GM12878 (cell line): ENCODE data around the gene RAB28. TPM values are rescaled to one million over a fixed set of nuclear protein-coding genes. Genes with fewer than 3 reads are reported as not detected.

ENCODE experiments used
- ATAC-seq: fragments of 200-7000 bp; cut with Tn5 transposase; 3 replicates; pipeline ENCODE4 v1.9.1; 2020; ENCODE audit warnings: mild to moderate bottlenecking, moderate library complexity
- BruUV-seq: library from RNA; stranded (reverse); fragments of 400-500 nt; replicated peaks from 2 replicates; lab custom pipeline; 2021; lab: Mats Ljungman, UMichigan
- CTCF ChIA-PET: fragments of 300-600 bp; sonication (Branson Sonifier 250); formaldehyde crosslinking; extraction: SDS; loops from one replicate; lab custom pipeline; 2021; ENCODE audit warnings: inconsistent platforms; lab: Yijun Ruan, JAX
- POLR2A ChIA-PET: fragments of 350-600 bp; formaldehyde crosslinking; extraction: SDS; loops from one replicate; lab custom pipeline; 2021; ENCODE audit warnings: inconsistent platforms; lab: Charles Lee
- RAD21 ChIA-PET: fragments of 300-600 bp; sonication (Branson Sonifier 250); formaldehyde crosslinking; loops from one replicate; lab custom pipeline; 2023; ENCODE audit warnings: antibody characterized with exemption; ENCODE audit not compliant: unreplicated experiment; lab: Charles Lee
- SMC1A ChIA-PET: fragments of 300-600 bp; sonication (Branson Sonifier 250); formaldehyde crosslinking; loops from one replicate; lab custom pipeline; 2023; ENCODE audit not compliant: unreplicated experiment, uncharacterized antibody; lab: Charles Lee
- DNase-seq: peaks from one replicate; pipeline ENCODE4 v3.0.0-alpha.2; 2011; ENCODE audit warnings: low read depth, low spot score
- FAIRE-seq: peaks from 3 replicates; lab custom pipeline; 2011; peaks lifted over from hg19 to GRCh38; lab: Jason Lieb, UNC
- H2AFZ ChIP-seq: 2 replicates; pipeline ENCODE4 v1.6.0; 2011; ENCODE audit warnings: low read depth, low read length, control low read depth; ENCODE audit not compliant: control insufficient read depth
- H3K27ac ChIP-seq: 2 replicates; pipeline ENCODE4 v1.5.1; 2011; ENCODE audit warnings: control low read depth; ENCODE audit not compliant: control insufficient read depth, insufficient read depth
- H3K27me3 ChIP-seq, 2 experiments: replicated peaks in 1 of 2; 2 replicates each; pipeline versions ENCODE4 v1.6.0 to v1.6.1; 2011; ENCODE audit warnings: low read length in 1 of 2; ENCODE audit not compliant: control insufficient read depth in 2 of 2, insufficient read depth in 2 of 2
- H3K36me3 ChIP-seq, 2 experiments: 2 replicates each; pipeline ENCODE4 v1.5.1; 2011; ENCODE audit warnings: low read length in 1 of 2; ENCODE audit not compliant: control insufficient read depth in 2 of 2, insufficient read depth in 2 of 2
- H3K4me1 ChIP-seq: 2 replicates; pipeline ENCODE4 v1.6.1; 2011; ENCODE audit warnings: mild to moderate bottlenecking, low read length, moderate library complexity, mixed read lengths; ENCODE audit not compliant: control insufficient read depth, insufficient read depth
- H3K4me2 ChIP-seq: 2 replicates; pipeline ENCODE4 v1.6.0; 2011; ENCODE audit warnings: control low read depth; ENCODE audit not compliant: control insufficient read depth, insufficient read depth
- H3K4me3 ChIP-seq: fragments of 200-600 bp; sonication (generic); 2 replicates; pipeline ENCODE4 v1.5.1; 2016
- H3K79me2 ChIP-seq: 2 replicates; pipeline ENCODE4 v1.6.0; 2011; ENCODE audit warnings: low read length; ENCODE audit not compliant: control insufficient read depth, insufficient read depth
- H3K9ac ChIP-seq: 2 replicates; pipeline ENCODE4 v1.8.0; 2011; ENCODE audit warnings: low read length, control low read depth, mixed read lengths; ENCODE audit not compliant: control insufficient read depth, insufficient read depth
- H3K9me3 ChIP-seq: replicated peaks from 3 replicates; pipeline ENCODE4 v1.5.1; 2011; ENCODE audit warnings: mild to moderate bottlenecking, low read length; ENCODE audit not compliant: control insufficient read depth, insufficient read depth
- H4K20me1 ChIP-seq: 2 replicates; pipeline ENCODE4 v1.6.0; 2011; ENCODE audit not compliant: control insufficient read depth, insufficient read depth
- BRCA1 ChIP-seq: IDR thresholded peaks from 2 replicates; pipeline ENCODE4 v1.6.1; 2011; ENCODE audit warnings: low read depth, low read length, improper control_type of control experiment
- CHD2 ChIP-seq: IDR thresholded peaks from 2 replicates; pipeline ENCODE4 v1.6.1; 2011; ENCODE audit warnings: low read depth, low read length, improper control_type of control experiment, borderline replicate concordance
- ETV6 ChIP-seq, 2 experiments: fragments of 450-650 bp in 1 of 2; IDR thresholded peaks in 1 of 2; conservative IDR thresholded peaks in 1 of 2; 2 replicates each; pipeline ENCODE4 v1.6.1; 2014; ENCODE audit warnings: antibody characterized with exemption in 1 of 2, borderline replicate concordance in 1 of 2, low read depth in 1 of 2, mild to moderate bottlenecking in 1 of 2, moderate library complexity in 1 of 2
- PAX8 ChIP-seq: fragments of 450-650 bp; IDR thresholded peaks from 2 replicates; pipeline ENCODE4 v1.6.1; 2017; ENCODE audit warnings: mild to moderate bottlenecking, moderate library complexity
- SMARCA5 ChIP-seq: fragments of 450-650 bp; IDR thresholded peaks from 2 replicates; pipeline ENCODE4 v1.6.1; 2017; ENCODE audit warnings: mild to moderate bottlenecking
- WRNIP1 ChIP-seq: IDR thresholded peaks from 2 replicates; pipeline ENCODE4 v1.6.1; 2011; ENCODE audit warnings: low read depth, low read length, improper control_type of control experiment, borderline replicate concordance
- in situ Hi-C: fragments of 300-500 bp; cut with MboI; formaldehyde crosslinking; loops from 9 replicates; pipeline ENCODE4 v1.14.3; 2018; ENCODE audit warnings: mixed read lengths
- intact Hi-C: fragments of 100-400 bp; cut with micrococcal nuclease; formaldehyde crosslinking; loops from one replicate; pipeline ENCODE4 v1.14.2; 2022; ENCODE audit not compliant: unreplicated experiment
- polyA plus RNA-seq, 11 experiments: library from polyadenylated mRNA; depleted of rRNA in 4 of 11; unstranded in 6 of 11; stranded (reverse) in 5 of 11; fragments of >200 nt; fragmentation: Nextera tagmentation in 4 of 11; fragmentation: Illumina TruSeq in 1 of 11; extraction: Ambion mirVana in 4 of 11; extraction: Trizol in 1 of 11; gene quantifications; 1 replicate in 1 of 11; 2 replicates in 10 of 11; pipeline versions ENCODE4 v1.2.1 to v1.2.3, GENCODE V29; 2011 to 2016; ENCODE audit warnings: inconsistent platforms in 2 of 11, missing spikeins in 2 of 11, low read depth in 1 of 11
- total RNA-seq, 4 experiments: library from RNA; depleted of rRNA in 3 of 4; stranded (reverse); fragments of >200 nt in 3 of 4; fragmentation: Illumina TruSeq in 1 of 4; extraction: Trizol in 1 of 4; gene quantifications; 2 replicates each; pipeline versions ENCODE4 v1.2.1 to v1.2.3, GENCODE V29; 2013 to 2021
- TF ChIP-seq, protein P1 (sequence below): IDR thresholded peaks from 2 replicates; pipeline ENCODE4 v1.6.1; 2012; ENCODE audit warnings: low read length, inconsistent platforms
- TF ChIP-seq, protein P2 (sequence below): fragments of 450-650 bp; IDR thresholded peaks from 2 replicates; pipeline ENCODE4 v1.6.1; 2018; ENCODE audit warnings: mild to moderate bottlenecking, low read depth, moderate library complexity; ENCODE audit not compliant: partially characterized antibody
- TF ChIP-seq, protein P3 (sequence below): IDR thresholded peaks from 2 replicates; pipeline ENCODE4 v1.6.1; 2012; ENCODE audit warnings: improper control_type of control experiment, low read depth, low read length; ENCODE audit not compliant: insufficient replicate concordance
- TF ChIP-seq, protein P4 (sequence below): fragments of 450-650 bp; IDR thresholded peaks from 2 replicates; pipeline ENCODE4 v1.6.1; 2017; ENCODE audit warnings: mild to moderate bottlenecking, moderate library complexity

Gene RAB28
- total and polyA plus RNA-seq, 10 of the 15 experiments (the other 5 are each of a cell fraction or from before 2014, with no cell fraction given) = 5.8 to 29.3 (median 16.9) TPM

DNA sequence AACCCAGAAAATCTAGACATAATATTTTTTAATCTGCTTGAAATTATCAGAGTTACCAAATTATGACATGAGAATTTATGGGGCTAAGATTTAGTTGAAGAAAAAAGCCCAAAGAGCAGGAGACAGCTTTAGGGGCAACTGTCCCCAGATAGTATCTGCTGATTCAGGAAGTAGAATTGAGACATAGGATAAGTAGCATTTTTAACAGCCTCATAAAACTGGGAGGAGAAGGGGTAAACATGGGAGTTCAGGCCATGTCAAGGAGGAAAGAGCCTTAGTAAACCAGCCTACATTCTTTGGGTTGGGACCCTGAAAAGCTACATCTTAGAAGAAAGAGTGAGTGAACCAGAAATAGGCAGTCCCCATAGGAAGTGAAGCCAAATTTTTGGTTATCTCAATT, 9.7 kb upstream of the RAB28 start:
- Histone ChIP-seq H3K9ac (no peak overlapping the region), H3K36me3 (no peaks in the 10 kb centered on the region), H3K27me3 (no peaks in the 10 kb centered on the region), H2AFZ (no peak overlapping the region), H3K79me2 (no peaks in the 10 kb centered on the region), H3K4me3 (no peak overlapping the region), H4K20me1 (no peaks in the 10 kb centered on the region), H3K4me2 (no peak overlapping the region), H3K9me3 (no peaks in the 10 kb centered on the region), H3K27ac (no peak overlapping the region), H3K4me1 (no peaks in the 10 kb centered on the region)
- in situ Hi-C loops (no loop called here), intact Hi-C loops (no loop called here)
- SMC1A ChIA-PET = interaction anchor here (1.0 to 1.4 kb wide), 2 partner anchors 12 to 20 kb away, joined by 3 to 5 read pairs; no protein-coding TSS in a partner anchor
- no peak for FAIRE-seq
- CTCF ChIA-PET = interaction anchor here (0.6 kb wide), 1 partner anchor 35 kb away, joined by 3 read pairs; no protein-coding TSS in a partner anchor
- no TSS peak for BruUV-seq
- no peak for ATAC-seq
- RAD21 ChIA-PET = no interaction called here
- POLR2A ChIA-PET = no interaction called here
- DNase-seq = no peak
- TF ChIP-seq, protein P1, sequence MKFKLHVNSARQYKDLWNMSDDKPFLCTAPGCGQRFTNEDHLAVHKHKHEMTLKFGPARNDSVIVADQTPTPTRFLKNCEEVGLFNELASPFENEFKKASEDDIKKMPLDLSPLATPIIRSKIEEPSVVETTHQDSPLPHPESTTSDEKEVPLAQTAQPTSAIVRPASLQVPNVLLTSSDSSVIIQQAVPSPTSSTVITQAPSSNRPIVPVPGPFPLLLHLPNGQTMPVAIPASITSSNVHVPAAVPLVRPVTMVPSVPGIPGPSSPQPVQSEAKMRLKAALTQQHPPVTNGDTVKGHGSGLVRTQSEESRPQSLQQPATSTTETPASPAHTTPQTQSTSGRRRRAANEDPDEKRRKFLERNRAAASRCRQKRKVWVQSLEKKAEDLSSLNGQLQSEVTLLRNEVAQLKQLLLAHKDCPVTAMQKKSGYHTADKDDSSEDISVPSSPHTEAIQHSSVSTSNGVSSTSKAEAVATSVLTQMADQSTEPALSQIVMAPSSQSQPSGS = no peak
- TF ChIP-seq BRCA1 = no peak
- no peak for TF ChIP-seq SMARCA5
- TF ChIP-seq WRNIP1 = no peak
- TF ChIP-seq PAX8 = no peak
- no peak for TF ChIP-seq ETV6 (conservative IDR thresholded peaks at IDR 0.05 in 1 of 2, IDR thresholded peaks at IDR 0.05 in 1 of 2; ENCODE audit: borderline replicate concordance in 1 of 2, low read depth in 1 of 2)
- TF ChIP-seq, protein P2, sequence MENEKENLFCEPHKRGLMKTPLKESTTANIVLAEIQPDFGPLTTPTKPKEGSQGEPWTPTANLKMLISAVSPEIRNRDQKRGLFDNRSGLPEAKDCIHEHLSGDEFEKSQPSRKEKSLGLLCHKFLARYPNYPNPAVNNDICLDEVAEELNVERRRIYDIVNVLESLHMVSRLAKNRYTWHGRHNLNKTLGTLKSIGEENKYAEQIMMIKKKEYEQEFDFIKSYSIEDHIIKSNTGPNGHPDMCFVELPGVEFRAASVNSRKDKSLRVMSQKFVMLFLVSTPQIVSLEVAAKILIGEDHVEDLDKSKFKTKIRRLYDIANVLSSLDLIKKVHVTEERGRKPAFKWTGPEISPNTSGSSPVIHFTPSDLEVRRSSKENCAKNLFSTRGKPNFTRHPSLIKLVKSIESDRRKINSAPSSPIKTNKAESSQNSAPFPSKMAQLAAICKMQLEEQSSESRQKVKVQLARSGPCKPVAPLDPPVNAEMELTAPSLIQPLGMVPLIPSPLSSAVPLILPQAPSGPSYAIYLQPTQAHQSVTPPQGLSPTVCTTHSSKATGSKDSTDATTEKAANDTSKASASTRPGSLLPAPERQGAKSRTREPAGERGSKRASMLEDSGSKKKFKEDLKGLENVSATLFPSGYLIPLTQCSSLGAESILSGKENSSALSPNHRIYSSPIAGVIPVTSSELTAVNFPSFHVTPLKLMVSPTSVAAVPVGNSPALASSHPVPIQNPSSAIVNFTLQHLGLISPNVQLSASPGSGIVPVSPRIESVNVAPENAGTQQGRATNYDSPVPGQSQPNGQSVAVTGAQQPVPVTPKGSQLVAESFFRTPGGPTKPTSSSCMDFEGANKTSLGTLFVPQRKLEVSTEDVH = no peak
- TF ChIP-seq CHD2 = no peak
- TF ChIP-seq, protein P3, sequence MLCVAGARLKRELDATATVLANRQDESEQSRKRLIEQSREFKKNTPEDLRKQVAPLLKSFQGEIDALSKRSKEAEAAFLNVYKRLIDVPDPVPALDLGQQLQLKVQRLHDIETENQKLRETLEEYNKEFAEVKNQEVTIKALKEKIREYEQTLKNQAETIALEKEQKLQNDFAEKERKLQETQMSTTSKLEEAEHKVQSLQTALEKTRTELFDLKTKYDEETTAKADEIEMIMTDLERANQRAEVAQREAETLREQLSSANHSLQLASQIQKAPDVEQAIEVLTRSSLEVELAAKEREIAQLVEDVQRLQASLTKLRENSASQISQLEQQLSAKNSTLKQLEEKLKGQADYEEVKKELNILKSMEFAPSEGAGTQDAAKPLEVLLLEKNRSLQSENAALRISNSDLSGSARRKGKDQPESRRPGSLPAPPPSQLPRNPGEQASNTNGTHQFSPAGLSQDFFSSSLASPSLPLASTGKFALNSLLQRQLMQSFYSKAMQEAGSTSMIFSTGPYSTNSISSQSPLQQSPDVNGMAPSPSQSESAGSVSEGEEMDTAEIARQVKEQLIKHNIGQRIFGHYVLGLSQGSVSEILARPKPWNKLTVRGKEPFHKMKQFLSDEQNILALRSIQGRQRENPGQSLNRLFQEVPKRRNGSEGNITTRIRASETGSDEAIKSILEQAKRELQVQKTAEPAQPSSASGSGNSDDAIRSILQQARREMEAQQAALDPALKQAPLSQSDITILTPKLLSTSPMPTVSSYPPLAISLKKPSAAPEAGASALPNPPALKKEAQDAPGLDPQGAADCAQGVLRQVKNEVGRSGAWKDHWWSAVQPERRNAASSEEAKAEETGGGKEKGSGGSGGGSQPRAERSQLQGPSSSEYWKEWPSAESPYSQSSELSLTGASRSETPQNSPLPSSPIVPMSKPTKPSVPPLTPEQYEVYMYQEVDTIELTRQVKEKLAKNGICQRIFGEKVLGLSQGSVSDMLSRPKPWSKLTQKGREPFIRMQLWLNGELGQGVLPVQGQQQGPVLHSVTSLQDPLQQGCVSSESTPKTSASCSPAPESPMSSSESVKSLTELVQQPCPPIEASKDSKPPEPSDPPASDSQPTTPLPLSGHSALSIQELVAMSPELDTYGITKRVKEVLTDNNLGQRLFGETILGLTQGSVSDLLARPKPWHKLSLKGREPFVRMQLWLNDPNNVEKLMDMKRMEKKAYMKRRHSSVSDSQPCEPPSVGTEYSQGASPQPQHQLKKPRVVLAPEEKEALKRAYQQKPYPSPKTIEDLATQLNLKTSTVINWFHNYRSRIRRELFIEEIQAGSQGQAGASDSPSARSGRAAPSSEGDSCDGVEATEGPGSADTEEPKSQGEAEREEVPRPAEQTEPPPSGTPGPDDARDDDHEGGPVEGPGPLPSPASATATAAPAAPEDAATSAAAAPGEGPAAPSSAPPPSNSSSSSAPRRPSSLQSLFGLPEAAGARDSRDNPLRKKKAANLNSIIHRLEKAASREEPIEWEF = no peak
- TF ChIP-seq, protein P4, sequence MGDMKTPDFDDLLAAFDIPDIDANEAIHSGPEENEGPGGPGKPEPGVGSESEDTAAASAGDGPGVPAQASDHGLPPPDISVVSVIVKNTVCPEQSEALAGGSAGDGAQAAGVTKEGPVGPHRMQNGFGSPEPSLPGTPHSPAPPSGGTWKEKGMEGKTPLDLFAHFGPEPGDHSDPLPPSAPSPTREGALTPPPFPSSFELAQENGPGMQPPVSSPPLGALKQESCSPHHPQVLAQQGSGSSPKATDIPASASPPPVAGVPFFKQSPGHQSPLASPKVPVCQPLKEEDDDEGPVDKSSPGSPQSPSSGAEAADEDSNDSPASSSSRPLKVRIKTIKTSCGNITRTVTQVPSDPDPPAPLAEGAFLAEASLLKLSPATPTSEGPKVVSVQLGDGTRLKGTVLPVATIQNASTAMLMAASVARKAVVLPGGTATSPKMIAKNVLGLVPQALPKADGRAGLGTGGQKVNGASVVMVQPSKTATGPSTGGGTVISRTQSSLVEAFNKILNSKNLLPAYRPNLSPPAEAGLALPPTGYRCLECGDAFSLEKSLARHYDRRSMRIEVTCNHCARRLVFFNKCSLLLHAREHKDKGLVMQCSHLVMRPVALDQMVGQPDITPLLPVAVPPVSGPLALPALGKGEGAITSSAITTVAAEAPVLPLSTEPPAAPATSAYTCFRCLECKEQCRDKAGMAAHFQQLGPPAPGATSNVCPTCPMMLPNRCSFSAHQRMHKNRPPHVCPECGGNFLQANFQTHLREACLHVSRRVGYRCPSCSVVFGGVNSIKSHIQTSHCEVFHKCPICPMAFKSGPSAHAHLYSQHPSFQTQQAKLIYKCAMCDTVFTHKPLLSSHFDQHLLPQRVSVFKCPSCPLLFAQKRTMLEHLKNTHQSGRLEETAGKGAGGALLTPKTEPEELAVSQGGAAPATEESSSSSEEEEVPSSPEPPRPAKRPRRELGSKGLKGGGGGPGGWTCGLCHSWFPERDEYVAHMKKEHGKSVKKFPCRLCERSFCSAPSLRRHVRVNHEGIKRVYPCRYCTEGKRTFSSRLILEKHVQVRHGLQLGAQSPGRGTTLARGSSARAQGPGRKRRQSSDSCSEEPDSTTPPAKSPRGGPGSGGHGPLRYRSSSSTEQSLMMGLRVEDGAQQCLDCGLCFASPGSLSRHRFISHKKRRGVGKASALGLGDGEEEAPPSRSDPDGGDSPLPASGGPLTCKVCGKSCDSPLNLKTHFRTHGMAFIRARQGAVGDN = no peak
